Measurements from ENCODE around the gene COG3. TPM values are rescaled to one million over a fixed set of nuclear protein-coding genes. Genes with fewer than 3 reads are reported as not detected.

COG3 gene
- total RNA-seq, 1 experiment from 2014 or later: 16.9 TPM

GRCh38 chr13:45506811-45507210 is 42.1 kb downstream of the COG3 start:
- DNase-seq (ENCODE audit: low spot score): no peak

DNA sequence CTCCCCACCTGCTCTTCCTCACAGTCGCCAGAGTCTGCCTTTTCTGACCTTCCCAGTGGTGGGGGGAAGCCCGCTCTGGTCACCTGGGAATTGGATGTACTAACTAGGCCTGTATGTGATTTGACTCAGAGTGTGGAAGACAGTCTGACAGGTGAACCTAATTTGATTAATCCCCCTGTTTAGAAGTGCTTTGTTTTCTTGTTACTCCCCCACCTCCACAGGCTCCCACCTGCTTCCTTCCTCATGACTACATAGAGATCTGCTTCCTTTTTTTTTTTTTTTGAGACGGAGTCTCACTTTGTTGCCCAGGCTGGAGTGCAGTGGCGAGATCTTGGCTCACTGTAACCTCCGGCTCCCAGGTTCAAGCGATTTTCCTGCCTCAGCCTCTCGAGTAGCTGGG is 44.0 kb downstream of the COG3 start:
- no peak for DNase-seq (ENCODE audit: low spot score)

GRCh38 chr13:45510672-45511071 is 45.9 kb downstream of the COG3 start:
- DNase-seq (ENCODE audit: low spot score): no peak

DNA sequence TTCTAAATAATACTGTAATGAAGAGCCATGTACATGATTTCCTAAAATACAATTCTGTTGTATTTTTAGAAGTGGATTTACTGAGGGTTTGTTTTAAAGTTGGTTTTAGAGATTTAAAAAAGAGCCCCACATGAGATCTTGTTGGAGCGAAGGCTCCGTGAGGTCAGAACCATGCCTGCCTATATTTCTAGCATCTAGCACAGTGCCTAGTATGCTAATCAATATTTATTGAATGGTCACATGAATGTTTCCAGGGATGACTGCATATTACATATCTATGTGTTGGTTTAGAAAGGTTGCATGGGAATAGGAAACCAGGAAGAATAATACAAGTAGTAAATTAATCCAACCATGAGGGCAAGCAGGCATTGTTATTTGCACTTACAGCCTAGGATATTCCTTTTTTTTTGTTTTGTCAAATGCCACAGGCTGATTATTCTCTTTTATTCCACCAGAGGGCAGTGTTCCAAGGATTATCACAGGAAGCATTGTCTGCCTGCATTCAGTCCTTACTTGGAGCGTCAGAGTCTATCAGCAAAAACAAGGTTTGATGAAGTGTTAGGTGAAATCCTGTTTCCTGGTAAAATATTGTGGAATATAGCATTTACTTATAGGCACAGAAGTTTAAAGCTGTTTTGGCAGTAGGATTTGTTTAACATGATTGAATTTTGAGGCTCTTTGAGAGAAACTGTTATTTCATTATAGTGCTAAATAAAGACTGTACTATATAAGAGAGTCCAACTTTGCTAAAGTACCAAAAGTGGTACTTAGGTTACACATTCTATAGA is 46.8 kb downstream of the COG3 start:
- DNase-seq (ENCODE audit: low spot score): peak; percentile 60

- peak; percentile 43 for DNase-seq (ENCODE audit: low spot score)
Observed at GRCh38 chr13:45512098-45512496, 47.4 kb downstream of the COG3 start.

DNA sequence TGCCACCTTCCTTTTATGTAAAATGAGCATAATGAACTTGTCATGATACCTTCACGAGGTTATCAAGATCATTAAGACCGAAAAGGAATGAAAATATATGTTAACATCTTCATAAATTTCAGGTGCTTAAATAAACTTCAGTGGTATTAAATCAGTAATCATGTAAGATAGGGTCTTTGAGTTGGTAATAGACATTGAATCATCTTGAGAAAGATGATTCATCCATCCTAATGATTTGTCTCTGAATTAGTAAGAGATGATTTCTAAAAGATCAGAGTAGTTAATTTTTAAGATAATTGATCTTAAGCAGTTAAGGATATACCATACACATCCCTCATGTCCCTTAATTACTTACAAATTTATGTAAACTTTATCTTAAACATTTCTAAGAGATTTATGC is 52.0 kb downstream of the COG3 start:
- no peak for DNase-seq (ENCODE audit: low spot score)

DNA sequence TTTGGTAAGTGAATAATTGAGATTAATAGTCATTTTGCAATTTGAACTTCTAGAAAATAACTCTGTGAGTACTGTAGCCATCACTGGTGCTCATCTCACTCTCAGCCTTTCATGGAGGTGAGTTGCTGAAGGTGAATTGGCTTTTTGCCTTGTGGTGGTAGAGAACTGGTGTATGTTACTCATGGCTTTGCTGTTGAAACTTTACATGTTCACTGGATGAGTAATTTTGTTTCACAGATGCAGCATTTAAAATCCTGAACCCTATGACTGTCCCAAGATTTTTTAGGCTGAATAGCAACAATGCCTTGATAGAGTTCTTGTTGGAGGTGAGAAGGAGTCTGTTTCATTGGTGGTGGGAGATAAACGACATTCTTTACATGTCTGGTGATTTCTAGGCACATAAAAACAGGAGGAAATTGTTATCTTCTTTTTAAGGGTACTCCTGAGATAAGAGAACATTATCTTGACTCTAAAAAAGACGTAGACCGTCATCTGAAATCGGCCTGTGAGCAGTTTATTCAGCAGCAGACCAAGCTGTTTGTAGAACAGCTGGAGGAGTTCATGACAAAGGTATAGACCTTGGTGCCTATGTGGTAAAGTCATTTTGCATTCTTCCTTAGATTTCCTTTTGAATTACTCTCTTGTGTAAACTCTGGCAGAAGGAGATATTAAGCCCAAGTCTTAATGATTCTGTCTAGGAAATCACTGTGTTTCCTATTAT is 53.9 kb downstream of the COG3 start:
- no peak for DNase-seq (ENCODE audit: low spot score)

- DNase-seq (ENCODE audit: low spot score): no peak
Observed at GRCh38 chr13:45519493-45519892, 54.8 kb downstream of the COG3 start.

- no peak for DNase-seq (ENCODE audit: low spot score)
Observed at GRCh38 chr13:45521297-45521696, 56.6 kb downstream of the COG3 start.

DNA sequence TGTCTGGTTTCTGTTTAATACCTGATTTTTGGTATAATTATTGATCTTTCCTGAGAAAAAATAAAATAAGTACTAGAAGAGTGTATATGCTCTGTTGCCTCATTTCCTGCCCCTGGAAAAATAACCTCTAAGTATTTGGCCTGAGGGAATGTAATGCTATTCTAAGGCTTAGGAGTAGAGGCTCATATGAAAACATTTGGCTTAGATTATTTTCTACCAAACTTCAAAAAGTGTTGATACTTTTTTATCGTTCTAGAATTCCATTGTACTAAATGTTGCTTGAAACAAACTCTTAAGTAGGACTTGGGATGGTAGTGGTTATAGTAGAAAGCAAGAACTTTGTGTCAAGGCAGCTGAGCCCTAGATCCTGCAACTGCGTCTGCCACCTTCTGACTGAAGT is 57.8 kb downstream of the COG3 start:
- DNase-seq (ENCODE audit: low spot score): no peak

GRCh38 chr13:45527699-45528462 is 63.1 kb downstream of the COG3 start:
- DNase-seq (ENCODE audit: low spot score): peak; percentile 3

DNA sequence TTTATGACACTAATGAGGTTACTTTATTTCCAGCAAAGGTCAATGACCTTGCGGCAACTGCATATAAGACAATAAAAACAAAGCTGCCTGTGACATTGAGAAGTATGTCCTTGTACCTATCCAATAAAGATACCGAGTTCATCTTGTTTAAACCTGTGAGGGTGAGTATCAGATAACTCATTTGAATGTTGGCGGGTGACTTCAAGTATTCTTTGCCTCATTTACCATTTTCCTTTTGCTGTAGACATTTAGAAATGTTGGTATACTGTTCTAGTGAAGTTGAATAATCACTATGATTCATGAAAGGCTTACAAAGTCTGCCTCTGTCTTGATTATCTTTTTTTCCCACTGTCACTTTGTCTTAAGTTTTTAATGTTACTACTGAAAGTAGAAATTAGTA is 65.0 kb downstream of the COG3 start:
- DNase-seq (ENCODE audit: low spot score): no peak

DNA sequence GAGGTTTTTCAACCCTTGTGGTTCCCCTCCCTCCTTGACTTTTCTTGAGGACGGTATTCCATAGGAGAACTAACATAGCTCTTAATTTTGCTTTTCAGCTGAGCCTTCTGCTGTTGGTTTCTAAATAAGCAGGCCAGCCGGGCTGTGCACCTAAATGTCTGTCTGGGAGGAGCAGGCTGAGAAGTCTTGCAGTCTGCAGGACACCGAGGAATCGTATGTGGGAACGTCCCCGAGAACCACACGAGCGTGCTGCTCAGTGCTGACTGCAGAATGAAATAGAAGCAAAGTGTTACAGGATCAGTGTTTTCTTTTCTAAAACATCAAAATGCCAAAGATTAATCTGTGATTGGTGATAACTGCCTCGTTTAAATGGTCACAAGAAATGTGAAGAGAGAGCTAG is 69.9 kb downstream of the COG3 start:
- DNase-seq (ENCODE audit: low spot score): no peak

- no peak for DNase-seq (ENCODE audit: low spot score)
Observed at GRCh38 chr13:45536224-45536623, 71.5 kb downstream of the COG3 start.

GRCh38 chr13:45537516-45537915 is 72.8 kb downstream of the COG3 start:
- DNase-seq (ENCODE audit: low spot score): no peak

DNA sequence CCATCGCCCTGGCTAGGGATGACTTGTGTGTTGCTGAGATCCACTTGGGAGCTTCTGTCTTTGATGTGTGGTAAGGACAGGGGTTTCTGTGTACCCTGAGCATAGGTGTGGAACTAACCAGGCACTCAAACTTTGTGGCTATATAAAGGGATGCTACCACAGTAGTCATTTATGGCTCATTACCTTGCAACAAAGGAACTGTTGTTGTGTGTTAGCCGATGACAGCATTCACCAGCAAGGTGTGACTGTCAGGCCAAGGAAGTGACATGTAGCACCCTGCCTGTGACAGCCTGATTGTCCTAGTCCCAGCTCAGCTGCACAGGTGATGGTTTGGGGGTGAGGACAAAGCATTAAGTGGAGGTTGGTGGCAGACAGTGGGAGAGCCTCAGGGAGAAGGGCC is 73.6 kb downstream of the COG3 start:
- no peak for DNase-seq (ENCODE audit: low spot score)

- no peak for DNase-seq (ENCODE audit: low spot score)
Observed at GRCh38 chr13:45540195-45540594, 75.5 kb downstream of the COG3 start.

GRCh38 chr13:45540864-45541263 is 76.1 kb downstream of the COG3 start:
- no peak for DNase-seq (ENCODE audit: low spot score)

- no peak for DNase-seq (ENCODE audit: low spot score)
Observed at GRCh38 chr13:45541806-45542205, 77.1 kb downstream of the COG3 start.

GRCh38 chr13:45542391-45542790 is 77.7 kb downstream of the COG3 start:
- DNase-seq (ENCODE audit: low spot score): no peak

DNA sequence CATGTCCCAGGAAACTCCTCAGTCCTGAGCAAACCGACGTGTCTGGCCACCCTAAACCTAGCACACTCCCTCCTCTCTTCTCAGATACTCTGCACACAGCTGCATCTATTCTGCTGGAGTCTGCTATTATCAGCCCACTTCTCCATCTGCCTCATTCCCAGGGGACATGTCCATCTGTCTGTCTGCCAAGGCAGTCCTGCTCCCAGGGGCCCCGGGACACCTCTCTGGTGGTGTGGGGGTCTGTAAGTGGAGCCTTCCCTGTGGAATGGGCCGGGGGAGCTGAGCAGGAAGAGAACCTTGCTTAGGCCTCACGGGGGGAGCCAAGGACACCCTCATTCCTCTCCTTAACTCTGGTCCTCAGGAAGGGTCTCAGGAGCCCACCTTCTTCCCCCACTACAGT is 78.1 kb downstream of the COG3 start:
- DNase-seq (ENCODE audit: low spot score): no peak

DNA sequence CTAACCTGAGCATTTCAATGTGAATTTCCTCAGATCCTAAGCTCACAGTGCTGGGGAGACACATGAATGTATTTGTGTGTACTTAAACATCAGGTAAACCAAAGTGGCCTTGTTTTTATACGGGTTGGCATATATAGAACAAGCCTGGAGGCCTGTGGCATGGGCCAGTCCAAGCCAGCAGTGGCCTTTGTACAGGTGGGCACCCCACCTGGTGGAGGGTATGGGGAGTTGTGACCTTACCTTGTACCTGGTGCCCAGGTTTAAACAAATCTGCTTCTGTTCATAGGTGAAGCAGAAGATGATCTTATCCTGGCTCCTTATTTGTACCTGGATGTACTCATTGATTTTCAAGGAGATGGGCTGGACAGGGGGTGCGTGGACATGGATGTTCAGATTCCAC is 79.8 kb downstream of the COG3 start:
- DNase-seq (ENCODE audit: low spot score): no peak
